Occipital lobe (tissue), 2 donors: ENCODE data around the gene SLC9A9. TPM values are rescaled to one million over a fixed set of nuclear protein-coding genes. Genes with fewer than 3 reads are reported as not detected.
"Not testable (repeated sequence)": the region's sequence is repeated elsewhere in the genome, so short reads cannot be mapped to it uniquely, and the experiment has no call there.

Experiments used
- DNase-seq: peaks from one replicate; lab custom pipeline; 2025; lab: John Stamatoyannopoulos, UW
- total RNA-seq: library from RNA; depleted of rRNA; stranded (reverse); fragments of >200 nt; gene quantifications from one replicate; pipeline ENCODE4 v1.2.3, GENCODE V29; 2014

SLC9A9 gene
- total RNA-seq: 7.3 TPM

DNA sequence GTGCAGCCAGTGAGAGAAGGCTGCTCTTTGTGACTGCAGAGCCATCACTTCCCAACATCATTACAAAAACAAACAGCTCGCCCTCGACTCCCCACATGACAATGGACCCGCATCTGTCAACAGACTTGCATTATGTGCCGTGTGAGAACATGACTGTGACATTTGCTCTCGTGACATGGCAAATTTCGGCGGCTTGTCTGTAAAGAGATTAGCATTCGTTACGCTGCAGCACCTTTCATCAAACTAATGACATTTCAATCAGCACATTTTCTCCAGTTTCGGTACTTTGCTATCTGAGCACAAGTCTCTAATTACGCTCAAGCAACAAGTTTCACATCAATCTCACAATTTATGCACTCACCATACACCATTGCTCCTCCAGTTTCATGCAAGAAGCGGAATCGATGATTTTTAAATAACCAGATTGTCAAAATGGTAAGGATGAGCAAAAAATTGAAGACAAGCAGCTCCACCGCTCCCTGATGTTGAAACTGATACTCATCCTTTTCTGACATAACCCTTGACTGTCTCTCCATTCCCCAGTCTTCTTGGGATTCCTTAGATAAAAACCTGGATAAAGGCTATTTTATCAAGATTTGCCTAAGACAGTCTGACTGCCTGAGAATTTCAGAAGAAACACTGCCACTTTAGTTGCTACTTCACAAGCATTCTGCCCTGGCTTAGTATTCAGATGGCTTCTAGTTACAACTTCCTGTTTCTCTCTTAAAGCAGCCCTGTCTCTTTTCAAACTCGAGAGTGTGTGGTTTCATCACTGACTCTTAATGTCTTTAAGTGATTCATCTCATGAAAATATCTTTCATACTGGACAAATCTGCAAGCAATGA lies at the start of gene SLC9A9:
Gene SLC9A9 (minus strand): TSS at position 682 of the 845 bp plus-strand sequence. CDS start 146 bp downstream, at position 536.
- peak; percentile 49 for DNase-seq

GRCh38 chr3:143897576-143898295 lies 49.5 kb upstream of the SLC9A9 start:
- no peak for DNase-seq

GRCh38 chr3:143896486-143896885 lies 48.2 kb upstream of the SLC9A9 start:
- DNase-seq: no peak

GRCh38 chr3:143895805-143896204 lies 47.5 kb upstream of the SLC9A9 start:
- DNase-seq: no peak

- DNase-seq: no peak
Observed at GRCh38 chr3:143888846-143889245, 40.6 kb upstream of the SLC9A9 start.

- no peak for DNase-seq
Observed at GRCh38 chr3:143888166-143888565, 39.9 kb upstream of the SLC9A9 start.

DNA sequence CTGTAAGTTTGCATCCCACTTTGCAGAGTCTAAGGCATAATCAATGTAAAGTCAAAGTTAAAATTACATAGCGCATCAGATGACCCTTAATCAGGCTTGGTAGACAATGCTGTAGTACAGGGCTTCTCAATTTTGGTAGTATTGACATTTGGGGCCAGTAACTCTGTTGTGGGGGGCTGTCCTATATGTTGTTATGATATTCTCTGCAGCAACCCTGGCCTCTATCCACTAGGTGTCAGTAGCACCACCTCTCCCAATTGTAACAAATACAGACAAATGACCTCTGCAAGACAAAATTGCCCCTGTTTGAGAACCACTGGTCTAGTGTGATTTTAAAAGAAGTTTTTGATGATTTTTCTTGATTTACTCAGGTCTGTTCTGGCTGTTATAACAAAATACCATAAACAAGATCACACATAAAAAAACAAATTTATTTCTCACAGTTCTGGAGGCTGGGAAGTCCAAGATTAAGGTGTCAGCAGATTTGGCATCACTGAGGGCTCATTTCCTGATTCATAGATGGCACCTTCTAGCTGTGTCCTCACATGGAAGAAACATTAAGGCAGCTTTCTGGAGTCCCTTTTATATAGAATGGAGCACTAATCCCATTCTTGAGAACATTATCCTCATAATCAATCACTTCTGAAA lies 37.6 kb upstream of the SLC9A9 start:
- DNase-seq: no peak

GRCh38 chr3:143884861-143885260 lies 36.6 kb upstream of the SLC9A9 start:
- DNase-seq: no peak

- DNase-seq: no peak
Observed at GRCh38 chr3:143883151-143883550, 34.9 kb upstream of the SLC9A9 start.

DNA sequence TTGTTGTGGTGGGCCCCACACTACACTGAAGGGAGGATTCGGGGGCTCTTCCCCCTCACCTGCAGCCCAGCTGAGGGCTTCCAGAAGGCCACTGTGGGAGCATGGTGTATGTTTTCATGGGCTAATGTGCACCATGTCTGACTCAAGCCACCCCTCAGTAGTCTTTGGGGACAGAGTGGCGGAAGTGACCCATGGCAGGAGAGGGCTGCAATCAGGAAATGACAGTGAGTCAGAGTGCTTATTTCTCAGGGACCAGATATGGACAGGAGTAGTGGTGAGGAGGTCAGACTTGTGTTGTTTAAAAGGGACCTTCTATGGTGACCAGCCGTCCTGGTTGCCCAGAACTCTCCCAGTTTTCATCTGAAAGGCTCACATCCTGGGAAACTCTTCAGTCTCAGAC lies 32.8 kb upstream of the SLC9A9 start:
- no peak for DNase-seq

DNA sequence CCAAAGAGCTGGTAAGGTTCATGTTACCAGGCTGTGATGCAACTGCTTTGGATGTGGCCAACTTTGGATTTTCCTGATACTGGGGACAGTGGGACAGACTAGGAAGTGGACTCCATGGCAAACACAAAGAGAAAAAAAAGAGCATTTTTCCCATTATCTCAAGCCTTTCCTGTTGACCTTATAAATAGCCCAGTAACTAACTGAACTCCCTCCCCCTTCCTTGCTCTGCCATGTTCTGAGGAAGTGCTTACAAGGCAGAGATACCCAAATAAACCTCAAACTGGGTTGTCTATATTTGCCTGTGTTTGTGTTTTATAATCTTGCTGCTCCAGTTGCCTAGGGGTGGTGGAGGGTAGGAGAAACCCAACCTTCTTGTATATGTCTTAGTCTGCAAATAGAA lies 27.3 kb upstream of the SLC9A9 start:
- no peak for DNase-seq

DNA sequence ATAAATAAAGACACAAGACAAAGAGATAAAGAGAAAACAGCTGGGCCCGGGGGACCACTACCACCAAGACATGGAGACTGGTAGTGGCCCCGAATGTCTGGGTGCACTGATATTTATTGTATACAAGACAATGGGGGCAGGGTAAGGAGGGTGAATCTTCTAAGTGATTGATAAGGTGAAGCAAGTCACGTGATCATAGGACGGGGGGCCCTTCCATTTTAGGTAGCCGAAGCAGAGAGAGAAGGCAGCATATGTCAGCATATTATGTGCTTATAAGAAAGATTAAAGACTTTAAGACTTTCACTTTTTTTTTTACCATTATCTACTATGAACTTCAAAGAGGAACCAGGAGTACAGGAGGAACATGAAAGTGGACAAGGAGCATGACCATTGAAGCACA lies 25.3 kb upstream of the SLC9A9 start:
- not testable (repeated sequence) for DNase-seq

GRCh38 chr3:143865302-143865701 lies 17.0 kb upstream of the SLC9A9 start:
- no peak for DNase-seq

DNA sequence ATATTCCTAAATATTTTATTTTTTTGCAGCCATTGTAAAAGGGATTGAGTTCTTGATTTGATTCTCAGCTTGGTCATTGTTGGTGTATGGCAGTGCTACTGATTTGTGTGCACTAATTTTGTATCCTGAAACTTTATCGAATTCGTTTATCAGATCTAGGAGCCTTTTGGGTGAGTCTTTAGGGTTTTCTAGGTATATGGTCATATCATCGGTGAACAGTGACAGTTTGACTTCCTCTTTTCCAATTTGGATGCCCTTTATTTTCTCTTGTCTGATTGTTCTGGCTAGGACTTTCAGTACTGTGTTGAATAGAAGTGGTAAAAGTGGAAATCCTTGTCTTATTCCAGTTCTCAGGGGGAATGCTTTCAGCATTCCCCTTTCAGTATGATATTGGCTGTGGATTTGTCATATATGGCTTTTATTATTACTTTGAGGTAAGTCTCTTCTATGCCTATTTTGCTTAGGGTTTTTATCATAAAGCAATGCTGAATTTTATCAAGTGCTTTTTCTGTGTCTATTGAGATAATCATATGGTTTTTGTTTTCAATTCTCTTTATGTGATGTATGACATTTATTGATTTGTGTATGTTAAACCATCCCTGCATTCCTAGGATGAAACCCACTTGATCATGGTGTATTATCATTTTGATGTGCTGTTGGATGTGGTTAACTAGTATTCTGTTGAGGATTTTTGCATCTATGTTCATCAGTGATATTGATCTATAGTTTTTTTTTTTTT lies 11.4 kb upstream of the SLC9A9 start:
- no peak for DNase-seq

DNA sequence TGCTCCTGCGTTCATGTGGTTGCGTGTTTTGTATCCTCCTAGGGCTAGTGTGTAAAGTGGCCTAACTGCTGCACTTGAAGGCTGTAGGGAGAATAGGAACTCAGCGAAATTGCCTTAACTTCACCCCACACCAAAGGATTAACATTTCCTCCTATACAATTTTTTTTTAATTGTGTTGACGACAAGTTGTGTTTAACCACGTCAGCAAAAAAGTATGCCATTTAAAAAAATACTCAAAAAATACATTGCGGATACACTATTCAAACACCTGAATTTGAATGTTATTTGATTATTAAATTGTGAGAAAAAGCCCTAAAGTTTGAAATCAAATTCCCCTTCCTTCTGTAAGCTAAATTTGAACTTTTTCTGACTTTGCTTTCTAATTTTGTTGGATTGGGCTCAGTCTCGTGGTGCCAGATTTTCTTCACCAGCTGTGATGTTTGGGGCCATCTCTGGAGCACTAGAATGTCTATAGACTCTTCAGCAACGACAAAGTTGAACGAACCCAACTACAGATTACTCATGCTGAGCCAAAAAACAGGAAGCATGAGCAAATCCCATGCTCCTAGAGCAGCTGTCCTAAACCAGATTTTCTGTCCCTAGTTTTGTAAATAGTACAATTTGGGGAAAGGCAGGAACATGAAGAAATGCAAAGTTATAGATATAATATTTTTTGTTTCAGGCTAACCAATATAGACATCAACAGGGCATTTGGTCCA lies 8.1 kb upstream of the SLC9A9 start:
- DNase-seq: no peak

- no peak for DNase-seq
Observed at GRCh38 chr3:143855183-143855582, 6.9 kb upstream of the SLC9A9 start.

DNA sequence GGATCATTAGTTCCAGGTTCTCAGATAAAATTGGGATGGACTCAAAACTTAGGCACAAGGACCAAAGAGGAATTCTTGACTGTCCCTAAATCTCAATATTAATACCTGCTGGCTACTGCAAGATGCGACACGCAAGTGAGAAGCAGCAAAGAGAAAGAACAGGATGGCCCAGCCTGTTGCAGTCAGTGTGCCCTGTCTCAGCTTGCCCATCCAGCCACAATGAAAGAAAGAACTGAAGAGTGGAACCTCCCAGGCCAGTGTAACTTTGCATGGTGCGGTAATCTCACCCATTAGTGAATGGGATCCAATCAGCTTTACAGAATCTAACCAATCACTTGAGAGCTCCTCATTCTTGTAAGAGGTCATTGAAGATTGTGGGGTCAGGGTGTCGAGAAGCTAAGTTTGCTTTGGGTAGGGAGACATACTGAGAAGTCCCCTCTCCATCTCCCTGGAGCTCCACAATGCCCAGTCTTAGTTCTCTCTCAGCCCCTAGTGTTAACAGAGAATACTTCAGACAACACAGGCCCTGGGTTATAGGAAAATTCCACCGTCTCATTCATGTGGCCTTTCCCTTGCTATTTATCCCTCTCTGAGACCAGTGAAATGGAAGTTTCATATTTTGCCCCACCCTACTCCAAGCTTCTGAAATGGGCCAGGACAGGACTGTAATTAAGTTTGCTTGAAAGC lies 3.2 kb upstream of the SLC9A9 start:
- no peak for DNase-seq

- no peak for DNase-seq
Observed at GRCh38 chr3:143850877-143851276, 2.6 kb upstream of the SLC9A9 start.

GRCh38 chr3:143849854-143850549 lies 1.7 kb upstream of the SLC9A9 start:
- DNase-seq: no peak

GRCh38 chr3:143848704-143849103 lies 436 bp upstream of the SLC9A9 start:
- no peak for DNase-seq
